Neural cell (in vitro differentiated cells): ENCODE results near the gene PDK2.

Experiments used
- CTCF ChIP-seq: fragments of 450-650 bp; IDR thresholded peaks from 2 replicates; pipeline ENCODE4 v1.5.1; 2014; ENCODE audit warnings: antibody characterized with exemption, mild to moderate bottlenecking, moderate library complexity; ENCODE audit not compliant: poor library complexity, severe bottlenecking
- EP300 ChIP-seq: fragments of 450-650 bp; conservative IDR thresholded peaks from 2 replicates; pipeline ENCODE4 v1.6.1; 2014; ENCODE audit warnings: antibody characterized with exemption, mild to moderate bottlenecking, moderate library complexity; ENCODE audit not compliant: poor library complexity, severe bottlenecking
- EZH2 ChIP-seq: fragments of 200-600, 300-800 bp; shearing (Covaris generic), sonication (generic); IDR thresholded peaks from 2 replicates; pipeline ENCODE4 v1.6.1; 2014; ENCODE audit warnings: antibody characterized with exemption, low read length, borderline replicate concordance, mild to moderate bottlenecking; ENCODE audit not compliant: insufficient read depth, poor library complexity, severe bottlenecking
- MXI1 ChIP-seq: fragments of 450-650 bp; conservative IDR thresholded peaks from 2 replicates; pipeline ENCODE4 v1.6.1; 2014; ENCODE audit warnings: antibody characterized with exemption, mild to moderate bottlenecking; ENCODE audit not compliant: poor library complexity, severe bottlenecking
- POLR2AphosphoS5 ChIP-seq: IDR thresholded peaks from 2 replicates; pipeline ENCODE4 v1.6.1; 2012
- RAD21 ChIP-seq: fragments of 450-650 bp; conservative IDR thresholded peaks from 2 replicates; pipeline ENCODE4 v1.6.1; 2014; ENCODE audit warnings: antibody characterized with exemption, mild to moderate bottlenecking, moderate library complexity
- REST ChIP-seq: IDR thresholded peaks from 2 replicates; pipeline ENCODE4 v1.6.1; 2012; ENCODE audit warnings: borderline replicate concordance
- SMC3 ChIP-seq: fragments of 450-650 bp; conservative IDR thresholded peaks from 2 replicates; pipeline ENCODE4 v1.6.1; 2014; ENCODE audit warnings: antibody characterized with exemption, mild to moderate bottlenecking, moderate library complexity; ENCODE audit not compliant: poor library complexity
- TAF1 ChIP-seq: IDR thresholded peaks from 2 replicates; pipeline ENCODE4 v1.6.1; 2012; ENCODE audit warnings: low read depth

GRCh38 chr17:50139185-50139783 lies 44.1 kb downstream of the PDK2 start:
- TF ChIP-seq CTCF (no peak), MXI1 (no peak), EZH2 (no peak), RAD21 (no peak), POLR2AphosphoS5 (no peak), EP300 (no peak), TAF1 (no peak), REST (no peak), SMC3 (no peak)
